GM19467 (cell line): ENCODE results near the gene ADRM1.

Source experiments
- ATAC-seq: cut with Tn5 transposase; IDR thresholded peaks from one replicate; pipeline ENCODE4 v1.9.1; 2021; ENCODE audit warnings: mild to moderate bottlenecking, moderate library complexity; ENCODE audit not compliant: unreplicated experiment

The ADRM1 gene

GRCh38 chr20:62352402-62353288 lies 49.8 kb downstream of the ADRM1 start:
- ATAC-seq: no peak

GRCh38 chr20:62353289-62354030 lies 50.7 kb downstream of the ADRM1 start:
- no peak for ATAC-seq

GRCh38 chr20:62354031-62354808 lies 51.4 kb downstream of the ADRM1 start:
- no peak for ATAC-seq

- no peak for ATAC-seq
Measured at GRCh38 chr20:62354811-62355341, 52.1 kb downstream of the ADRM1 start.

GRCh38 chr20:62355516-62355877 lies 52.7 kb downstream of the ADRM1 start:
- ATAC-seq: no peak

- ATAC-seq: no peak
Measured at GRCh38 chr20:62355878-62356588, 53.2 kb downstream of the ADRM1 start.

- no peak for ATAC-seq
Measured at GRCh38 chr20:62356589-62357186, 53.9 kb downstream of the ADRM1 start.

- no peak for ATAC-seq
Measured at GRCh38 chr20:62357187-62357667, 54.4 kb downstream of the ADRM1 start.

GRCh38 chr20:62357681-62358080 lies 54.9 kb downstream of the ADRM1 start:
- ATAC-seq: no peak
